Progenitor cell of endocrine pancreas (in vitro differentiated cells): ENCODE measurements around the gene LDAF1. TPM values are rescaled to one million over a fixed set of nuclear protein-coding genes. Genes with fewer than 3 reads are reported as not detected.

ENCODE experiments used
- DNase-seq: peaks from one replicate; pipeline ENCODE4 v3.0.0; 2021; ENCODE audit warnings: low spot score; ENCODE audit not compliant: unreplicated experiment
- H3K27ac Mint-ChIP-seq: 2 replicates; pipeline ENCODE4 v1.8.0; 2021; ENCODE audit warnings: mild to moderate bottlenecking, moderate library complexity, mixed read lengths
- H3K27me3 Mint-ChIP-seq: 2 replicates; pipeline ENCODE4 v1.8.0; 2021; ENCODE audit warnings: mixed read lengths
- H3K36me3 Mint-ChIP-seq: 2 replicates; pipeline ENCODE4 v1.8.0; 2022; ENCODE audit warnings: mixed read lengths; ENCODE audit not compliant: insufficient read depth
- H3K4me1 Mint-ChIP-seq: 2 replicates; pipeline ENCODE4 v1.8.0; 2021; ENCODE audit warnings: low read depth, mixed read lengths
- H3K4me3 Mint-ChIP-seq: 2 replicates; pipeline ENCODE4 v1.8.0; 2021; ENCODE audit warnings: low read depth, mild to moderate bottlenecking, moderate library complexity, mixed read lengths
- H3K9me3 Mint-ChIP-seq: 2 replicates; pipeline ENCODE4 v1.8.0; 2021; ENCODE audit warnings: low read depth, mixed read lengths
- total RNA-seq: library from RNA; stranded (reverse); gene quantifications from 2 replicates; pipeline ENCODE4 v1.2.1, GENCODE V29; 2021
- TF ChIP-seq, protein P1 (sequence below): fragments of 200-600 bp; sonication (generic); IDR thresholded peaks from one replicate; pipeline ENCODE4 v1.5.0; 2021; ENCODE audit warnings: antibody characterized with exemption, mild to moderate bottlenecking; ENCODE audit not compliant: unreplicated experiment

Gene LDAF1
- total RNA-seq, 1 donor from 2014 or later, result 20.0 TPM

DNA sequence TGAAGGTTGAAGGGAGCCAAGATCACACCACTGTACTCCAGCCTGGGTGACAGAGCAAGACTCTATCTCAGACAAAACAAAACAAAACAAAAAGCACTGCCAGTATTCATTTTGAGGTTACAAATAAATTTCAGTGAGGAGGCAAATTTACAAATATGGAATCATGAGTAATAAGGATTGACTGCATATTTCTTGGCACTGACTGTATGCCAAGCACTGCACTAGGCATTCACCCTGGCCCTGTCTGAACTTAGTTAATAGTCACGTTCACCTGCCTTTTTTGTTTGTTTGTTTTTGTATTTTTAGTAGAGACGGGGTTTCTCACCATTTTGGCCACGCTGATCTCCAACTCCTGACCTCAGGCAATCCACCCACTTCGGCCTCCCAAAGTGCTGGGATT, 5.1 kb downstream of the LDAF1 start:
- no peak overlapping the region for H3K27ac Mint-ChIP-seq
- H3K27me3 Mint-ChIP-seq, result no peaks in the 10 kb centered on the region
- H3K36me3 Mint-ChIP-seq, result peaks cover 18% of the 10 kb centered on the region
- no peak for DNase-seq
- H3K4me3 Mint-ChIP-seq, result no peak overlapping the region
- no peaks in the 10 kb centered on the region for H3K9me3 Mint-ChIP-seq
- peaks cover 9% of the 10 kb centered on the region for H3K4me1 Mint-ChIP-seq
- TF ChIP-seq, protein P1, sequence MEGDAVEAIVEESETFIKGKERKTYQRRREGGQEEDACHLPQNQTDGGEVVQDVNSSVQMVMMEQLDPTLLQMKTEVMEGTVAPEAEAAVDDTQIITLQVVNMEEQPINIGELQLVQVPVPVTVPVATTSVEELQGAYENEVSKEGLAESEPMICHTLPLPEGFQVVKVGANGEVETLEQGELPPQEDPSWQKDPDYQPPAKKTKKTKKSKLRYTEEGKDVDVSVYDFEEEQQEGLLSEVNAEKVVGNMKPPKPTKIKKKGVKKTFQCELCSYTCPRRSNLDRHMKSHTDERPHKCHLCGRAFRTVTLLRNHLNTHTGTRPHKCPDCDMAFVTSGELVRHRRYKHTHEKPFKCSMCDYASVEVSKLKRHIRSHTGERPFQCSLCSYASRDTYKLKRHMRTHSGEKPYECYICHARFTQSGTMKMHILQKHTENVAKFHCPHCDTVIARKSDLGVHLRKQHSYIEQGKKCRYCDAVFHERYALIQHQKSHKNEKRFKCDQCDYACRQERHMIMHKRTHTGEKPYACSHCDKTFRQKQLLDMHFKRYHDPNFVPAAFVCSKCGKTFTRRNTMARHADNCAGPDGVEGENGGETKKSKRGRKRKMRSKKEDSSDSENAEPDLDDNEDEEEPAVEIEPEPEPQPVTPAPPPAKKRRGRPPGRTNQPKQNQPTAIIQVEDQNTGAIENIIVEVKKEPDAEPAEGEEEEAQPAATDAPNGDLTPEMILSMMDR, result no peak

DNA sequence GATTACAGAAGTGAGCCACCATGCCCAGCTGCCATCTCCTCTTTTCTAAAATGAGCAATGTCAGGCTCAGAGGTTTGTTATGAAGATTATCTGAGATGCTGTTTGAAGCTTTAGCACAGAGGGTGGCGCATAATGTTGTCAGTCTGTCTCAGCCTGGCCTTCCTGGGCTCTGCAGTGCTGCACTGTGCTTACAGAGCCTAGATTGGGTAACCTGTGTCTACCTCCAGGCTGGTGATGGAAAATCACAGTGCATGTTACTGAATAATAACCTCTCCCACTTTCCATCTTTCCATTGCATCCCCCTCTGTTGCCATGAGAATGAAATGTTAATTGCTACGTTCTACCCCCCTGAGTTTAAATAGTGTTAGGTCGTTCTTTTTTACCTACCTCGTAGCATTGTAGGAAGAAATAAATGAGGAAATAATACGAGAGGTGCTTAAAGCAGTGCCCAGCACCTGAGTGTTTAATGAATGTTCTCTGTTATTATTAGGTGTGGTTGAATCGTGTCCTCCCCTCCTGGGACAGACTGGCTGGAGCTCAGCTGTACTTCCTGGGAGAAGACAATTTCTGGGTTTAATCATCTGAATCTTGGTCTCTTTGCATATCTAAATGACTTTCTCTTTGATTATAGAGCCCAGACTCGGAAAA, 6.2 kb downstream of the LDAF1 start:
- Mint-ChIP-seq H3K9me3 (no peaks in the 10 kb centered on the region), H3K36me3 (peaks cover 18% of the 10 kb centered on the region), H3K27me3 (no peaks in the 10 kb centered on the region), H3K4me3 (no peak overlapping the region), H3K27ac (no peak overlapping the region), H3K4me1 (peaks cover 3% of the 10 kb centered on the region)
- DNase-seq, result no peak
- TF ChIP-seq, protein P1, result no peak

DNA sequence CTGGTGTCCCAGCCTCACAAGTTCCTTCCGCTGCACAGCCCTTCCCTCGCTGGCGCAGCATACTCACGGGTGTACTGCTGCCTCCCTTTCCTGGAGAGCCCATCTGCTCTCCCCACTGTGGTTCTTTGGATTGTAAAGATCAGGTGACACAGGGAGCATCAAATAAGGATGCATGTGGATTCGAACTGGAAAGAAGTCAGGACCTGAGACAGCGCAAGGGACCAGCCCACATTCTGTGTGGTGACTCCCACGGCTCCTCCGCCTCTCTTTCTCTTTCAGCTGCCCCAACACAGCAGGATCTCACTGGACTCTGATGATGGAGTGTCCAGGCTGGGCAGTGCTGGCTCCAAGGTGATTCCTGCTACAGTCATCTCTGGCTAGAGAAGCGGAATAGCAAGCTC, 8.1 kb downstream of the LDAF1 start:
- DNase-seq, result no peak
- H3K4me1 Mint-ChIP-seq, result no peaks in the 10 kb centered on the region
- no peak overlapping the region for H3K4me3 Mint-ChIP-seq
- peak overlapping the region; percentile 29 for H3K27ac Mint-ChIP-seq
- no peaks in the 10 kb centered on the region for H3K9me3 Mint-ChIP-seq
- peaks cover 20% of the 10 kb centered on the region for H3K36me3 Mint-ChIP-seq
- no peaks in the 10 kb centered on the region for H3K27me3 Mint-ChIP-seq
- TF ChIP-seq, protein P1, result no peak

- Mint-ChIP-seq H3K36me3 (peaks cover 19% of the 10 kb centered on the region), H3K4me1 (no peaks in the 10 kb centered on the region), H3K4me3 (no peak overlapping the region), H3K27ac (no peak overlapping the region), H3K27me3 (no peaks in the 10 kb centered on the region), H3K9me3 (no peaks in the 10 kb centered on the region)
- DNase-seq, result no peak
- TF ChIP-seq, protein P1, result no peak
These were observed 8.9 kb downstream of the LDAF1 start for GRCh38 chr16:21167360-21167759.

- peaks cover 20% of the 10 kb centered on the region for H3K36me3 Mint-ChIP-seq
- H3K27me3 Mint-ChIP-seq, result no peaks in the 10 kb centered on the region
- TF ChIP-seq, protein P1, result no peak
- no peak overlapping the region for H3K27ac Mint-ChIP-seq
- no peak for DNase-seq
- H3K4me1 Mint-ChIP-seq, result no peaks in the 10 kb centered on the region
- no peaks in the 10 kb centered on the region for H3K9me3 Mint-ChIP-seq
- no peak overlapping the region for H3K4me3 Mint-ChIP-seq
These were observed 9.6 kb downstream of the LDAF1 start for GRCh38 chr16:21167929-21168602.
